Thyroid gland (tissue), 4 donors: ENCODE measurements around the gene STYK1.

Source experiments
- CTCF ChIP-seq, 6 experiments: fragments of 200-600 bp in 3 of 6; fragments of 450-650 bp in 3 of 6; sonication (generic) in 3 of 6; IDR thresholded peaks; one replicate each; pipeline ENCODE4 v1.5.1; 2016 to 2019; ENCODE audit warnings: antibody characterized with exemption in 6 of 6, mild to moderate bottlenecking in 2 of 6, inconsistent platforms in 1 of 6, moderate library complexity in 1 of 6
- POLR2A ChIP-seq, 2 donors: fragments of 450-650 bp; IDR thresholded peaks; one replicate each; pipeline ENCODE4 v1.6.1; 2017; ENCODE audit warnings: antibody characterized with exemption in 2 of 2, mild to moderate bottlenecking in 2 of 2, moderate library complexity in 1 of 2

DNA sequence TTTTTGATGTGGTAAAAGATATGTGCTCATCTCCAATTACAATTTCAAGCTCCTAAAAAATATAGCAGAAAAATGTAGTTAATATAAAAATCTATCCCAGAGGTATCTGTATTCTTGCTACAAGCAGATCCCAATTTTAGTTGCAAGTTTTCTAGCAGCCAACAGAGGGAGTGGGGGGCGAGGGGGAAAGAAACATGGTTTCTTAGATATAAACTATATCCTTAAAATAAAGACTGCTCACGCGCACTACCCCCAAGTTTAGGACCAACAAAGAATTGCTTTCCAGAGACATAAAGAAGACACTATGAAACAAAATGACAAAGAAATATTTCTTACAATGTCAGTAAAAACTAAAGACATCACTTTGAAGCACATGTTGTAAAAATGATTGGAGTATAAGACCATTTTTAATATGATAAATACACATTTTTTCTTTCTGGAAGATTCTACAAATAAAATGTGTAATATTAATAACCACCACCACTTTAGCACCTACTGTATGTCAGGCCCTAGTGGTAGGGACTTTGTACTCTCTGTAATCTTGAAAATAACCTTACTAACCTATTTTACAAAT lies 65.9 kb downstream of the STYK1 start:
- TF ChIP-seq CTCF (IDR thresholded peaks at IDR 0.05) (no peak), POLR2A (IDR thresholded peaks at IDR 0.05) (no peak)
